GM18517 (cell line): Measurements from ENCODE around the gene MRPL36.
A peak's percentile ranks its signal among the peaks of the same experiment; 100 is the strongest.
"Not testable (repeated sequence)": the region's sequence is repeated elsewhere in the genome, so short reads cannot be mapped to it uniquely, and the experiment has no call there.

Source experiments
- ATAC-seq: cut with Tn5 transposase; IDR thresholded peaks from one replicate; pipeline ENCODE4 v1.9.1; 2021; ENCODE audit warnings: mild to moderate bottlenecking, moderate library complexity; ENCODE audit not compliant: unreplicated experiment

MRPL36 gene

DNA sequence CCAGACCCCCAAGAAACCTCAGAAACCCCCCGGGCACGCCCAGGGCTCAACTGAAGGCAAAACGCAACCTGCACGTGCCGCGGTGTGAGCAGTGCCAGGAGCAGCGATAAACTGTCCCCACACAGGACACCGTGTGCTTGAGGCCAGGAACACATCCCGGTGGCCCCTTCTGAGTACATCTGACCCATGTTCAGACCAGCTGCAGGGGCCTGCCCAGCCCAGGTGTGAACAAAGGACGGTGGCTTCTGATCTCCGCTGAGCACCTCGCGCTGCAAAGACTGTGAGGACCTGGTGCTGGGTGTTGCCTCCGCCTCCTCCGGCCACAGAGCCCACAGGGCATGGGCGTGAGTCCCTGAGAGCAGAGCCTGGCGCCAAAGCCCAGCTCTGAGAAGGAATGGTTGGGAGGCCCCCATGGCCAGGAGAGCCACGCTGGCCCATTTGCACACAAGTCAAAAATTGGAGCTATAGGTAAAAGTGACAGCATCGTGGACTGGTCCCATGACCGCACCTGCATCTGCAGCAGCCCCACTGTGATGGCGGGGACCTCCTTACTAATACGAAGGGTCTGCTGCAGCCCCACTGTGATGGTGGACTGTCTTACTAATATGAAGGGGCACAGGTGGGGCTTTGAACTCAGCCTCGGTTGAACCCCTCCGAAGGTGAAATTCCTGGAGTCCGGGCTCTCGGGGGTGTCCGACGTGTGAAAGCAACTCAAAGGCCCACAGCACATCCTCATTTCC, 33.0 kb upstream of the MRPL36 start:
- no peak for ATAC-seq

GRCh38 chr5:1831677-1832313, 32.2 kb upstream of the MRPL36 start:
- no peak for ATAC-seq

DNA sequence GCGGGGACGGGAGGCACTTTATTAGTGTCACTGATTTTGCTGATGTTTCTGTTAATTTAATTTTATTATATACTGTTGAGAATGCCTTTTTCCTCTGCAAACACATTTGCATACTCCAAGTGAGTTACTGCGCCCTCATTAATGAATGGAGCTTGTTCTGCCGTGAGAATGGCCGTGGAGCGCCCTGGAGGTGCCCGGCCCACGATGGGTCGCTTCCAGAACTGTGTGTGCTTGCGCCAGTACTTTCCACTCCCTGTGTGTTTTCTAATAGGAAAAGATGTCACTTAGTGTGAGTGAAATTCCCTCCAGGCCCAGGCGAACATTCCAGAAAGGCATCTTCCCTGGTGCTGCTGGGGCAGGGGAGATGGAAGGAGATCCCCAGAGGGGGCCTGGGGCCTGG, 31.6 kb upstream of the MRPL36 start:
- no peak for ATAC-seq

DNA sequence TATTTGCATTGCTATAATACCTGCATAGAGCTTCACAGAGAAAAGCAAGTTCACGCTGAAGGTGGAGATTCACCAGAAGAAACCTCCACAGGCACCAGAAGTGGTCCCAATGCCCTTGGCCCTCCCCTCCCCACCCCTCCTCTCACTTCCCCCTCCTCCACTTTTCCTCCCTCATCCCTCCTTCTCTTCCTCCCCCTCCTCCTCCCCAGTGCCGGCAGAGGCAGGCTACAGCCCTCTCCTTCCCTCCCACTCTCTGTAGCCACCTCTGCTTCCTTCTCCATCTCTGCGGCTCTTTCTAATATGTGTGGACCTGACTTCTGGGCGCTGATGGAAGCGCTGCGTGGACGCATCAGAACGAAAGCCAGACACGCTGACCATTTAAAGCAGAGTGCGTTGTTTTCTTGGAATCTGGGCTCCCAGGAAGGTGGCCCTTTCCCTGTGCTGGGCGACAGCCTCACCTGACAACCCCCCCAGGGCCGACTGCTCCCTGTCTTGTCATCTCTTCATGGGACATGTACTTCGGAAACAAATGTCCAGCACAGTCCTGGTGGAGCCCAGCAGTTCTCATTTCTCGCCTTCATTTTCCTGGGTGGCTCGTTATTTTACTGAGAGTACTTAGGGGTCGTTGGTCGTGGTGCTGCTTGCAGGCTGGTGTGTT, 31.1 kb upstream of the MRPL36 start:
- ATAC-seq = no peak

DNA sequence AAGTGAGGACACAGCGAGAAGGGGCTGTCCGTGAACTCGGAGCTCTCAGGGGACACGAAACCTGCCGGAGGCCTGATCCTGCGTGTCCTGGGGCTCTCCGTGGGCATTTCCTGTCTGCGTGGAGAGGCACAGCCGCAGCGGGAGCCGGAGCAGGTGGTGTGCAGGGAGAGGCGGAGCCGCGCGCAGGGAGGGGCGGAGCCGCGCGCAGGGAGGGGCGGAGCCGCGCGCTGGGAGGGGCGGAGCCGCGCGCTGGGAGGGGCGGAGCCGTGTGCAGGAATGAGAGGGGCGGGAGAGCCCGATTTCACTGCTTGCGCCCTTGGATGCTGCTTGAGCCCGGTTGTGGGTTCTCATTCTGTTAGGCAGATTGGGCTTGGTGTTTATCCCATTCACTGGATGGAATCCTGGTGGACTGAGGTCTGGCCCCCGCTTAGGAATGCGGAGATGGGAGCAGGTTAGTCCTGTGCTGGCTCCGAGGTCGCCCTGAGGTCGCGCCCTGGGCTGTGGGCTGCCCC, 28.3 kb upstream of the MRPL36 start:
- peak; percentile 82 for ATAC-seq

GRCh38 chr5:1827025-1827885, 27.6 kb upstream of the MRPL36 start:
- peak; percentile 20 for ATAC-seq

DNA sequence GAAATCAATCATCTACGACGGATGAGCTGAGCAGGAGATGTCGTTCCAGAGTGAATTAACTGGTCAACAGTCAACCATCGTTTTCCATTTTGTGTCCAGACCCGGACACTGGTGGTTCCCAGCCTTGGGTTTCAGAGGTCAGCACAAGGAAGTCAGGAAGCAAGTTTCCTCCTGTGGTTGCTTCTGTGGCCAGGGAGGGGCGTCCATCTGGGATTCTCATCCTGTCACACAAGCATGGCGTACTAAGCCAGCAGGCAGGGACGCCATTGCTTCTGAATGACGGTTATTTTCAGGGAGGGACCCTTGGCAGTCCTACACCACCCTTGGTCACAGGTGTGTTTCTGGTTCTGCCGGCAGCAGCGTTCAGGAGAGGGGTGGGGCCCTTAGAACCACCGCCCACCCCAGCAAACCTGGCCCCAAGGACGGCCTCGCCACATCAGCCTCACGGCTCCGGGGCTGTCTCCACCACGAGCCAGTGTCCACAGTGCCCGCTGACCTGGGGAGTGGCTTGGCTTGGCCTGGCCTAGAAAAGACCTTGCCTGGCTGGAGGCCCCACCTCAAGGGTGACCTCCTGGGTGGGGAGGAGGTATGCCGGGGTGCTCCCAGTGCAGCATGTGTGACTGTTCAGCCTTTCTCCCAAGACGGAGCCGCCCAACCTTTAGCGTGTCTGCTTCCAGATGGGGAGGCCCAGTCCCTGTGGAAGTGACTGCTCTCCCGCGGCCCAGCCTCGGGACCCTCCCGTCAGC, 26.8 kb upstream of the MRPL36 start:
- no peak for ATAC-seq

DNA sequence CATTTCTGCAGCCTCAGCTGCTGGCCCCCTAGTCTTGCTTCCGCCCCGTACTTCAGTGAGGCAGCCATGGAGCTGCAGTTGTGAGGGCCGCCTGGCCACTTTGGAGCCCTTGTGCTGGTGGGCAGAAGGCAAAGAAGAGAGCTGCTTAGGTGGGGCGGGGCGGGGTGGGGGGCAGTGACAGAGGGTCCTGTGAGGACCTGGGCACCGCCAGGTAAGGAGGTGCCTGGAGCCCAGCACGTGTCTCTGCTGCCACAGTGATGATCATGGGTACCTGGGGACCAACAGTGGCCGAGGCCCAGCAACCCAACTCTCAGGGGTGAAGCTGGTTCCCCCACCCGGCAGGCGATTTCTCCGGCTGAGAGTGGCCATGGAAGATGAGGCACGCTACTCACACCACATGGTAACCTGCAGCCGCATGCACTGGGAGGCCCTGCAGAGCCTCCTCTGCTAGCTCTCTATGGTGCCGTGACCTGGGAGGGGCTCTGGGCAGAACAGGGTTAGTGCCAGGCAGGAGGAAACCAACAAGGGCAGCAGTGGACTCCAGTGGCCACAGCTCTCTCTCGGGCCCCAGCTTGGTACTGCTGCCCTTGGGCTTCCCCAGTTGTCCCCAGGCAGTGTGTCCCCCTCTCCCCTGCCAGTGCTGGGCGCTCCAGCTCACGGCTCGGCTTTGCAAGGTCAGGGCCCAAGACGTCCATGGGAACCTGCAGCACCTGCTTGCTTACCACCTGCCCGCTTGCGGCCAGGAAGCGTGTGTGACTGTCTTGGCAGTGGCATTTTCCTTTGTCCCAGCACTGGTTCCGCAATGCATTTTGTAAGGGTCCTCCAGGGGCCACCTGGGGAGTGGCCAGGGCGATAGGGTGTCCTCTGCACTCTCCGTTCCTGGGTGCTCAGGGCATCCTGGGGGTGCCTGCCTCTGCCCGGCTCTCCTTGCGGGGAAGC, 25.5 kb upstream of the MRPL36 start:
- no peak for ATAC-seq

DNA sequence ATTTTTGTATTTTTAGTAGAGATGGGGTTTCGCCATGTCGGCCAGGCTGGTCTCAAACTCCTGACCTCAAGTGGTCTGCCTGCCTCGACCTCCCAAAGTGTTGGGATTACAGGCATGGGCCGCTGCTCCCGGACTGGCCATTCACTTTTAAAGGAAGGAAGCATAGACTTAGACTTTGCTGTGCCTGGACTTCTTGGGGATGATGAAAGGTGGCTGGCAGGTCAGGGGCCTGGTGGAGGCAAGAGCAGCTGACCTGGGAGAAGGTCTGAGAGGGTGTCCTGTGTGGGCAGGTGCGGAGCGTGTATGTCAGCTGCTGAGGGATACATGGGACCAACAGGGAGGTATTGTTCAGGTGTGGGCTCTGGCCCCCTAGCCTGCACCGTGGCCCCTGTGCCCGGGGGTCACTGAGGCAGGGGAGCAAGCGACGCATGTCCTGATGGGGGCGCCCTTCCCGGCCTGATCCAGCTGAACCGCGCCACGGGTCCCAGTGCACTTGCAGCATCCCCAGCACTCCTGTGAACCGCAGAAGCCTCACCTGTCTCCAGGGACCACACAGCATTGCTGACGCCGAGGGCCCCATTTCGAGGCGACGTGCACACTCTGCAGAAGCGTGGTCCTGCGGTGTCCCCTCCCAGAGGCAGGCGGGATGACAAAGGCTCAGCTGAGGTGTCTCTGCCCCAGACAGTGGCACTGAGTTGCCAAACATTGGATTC, 24.6 kb upstream of the MRPL36 start:
- ATAC-seq = no peak

- no peak for ATAC-seq
These were observed 23.9 kb upstream of the MRPL36 start for GRCh38 chr5:1823381-1824034.

DNA sequence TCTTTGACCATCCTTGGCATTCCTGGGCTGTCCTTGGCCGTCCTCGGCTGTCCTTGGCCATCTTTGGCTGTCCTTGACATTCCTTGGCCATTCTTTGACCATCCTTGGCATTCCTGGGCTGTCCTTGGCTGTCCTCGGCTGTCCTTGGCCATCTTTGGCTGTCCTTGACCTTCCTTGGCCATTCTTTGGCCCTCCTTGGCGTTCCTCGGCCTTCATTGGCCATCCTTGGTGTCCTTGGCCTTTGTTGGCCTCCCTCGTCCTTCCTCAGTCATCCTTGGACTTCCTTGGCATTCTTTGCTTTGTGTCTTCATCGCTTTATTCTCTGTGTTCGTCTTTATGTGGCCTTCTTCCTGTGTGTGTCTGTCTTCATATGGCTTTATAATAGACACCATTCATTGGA, 22.2 kb upstream of the MRPL36 start:
- ATAC-seq = no peak

- no peak for ATAC-seq
These were observed 21.3 kb upstream of the MRPL36 start for GRCh38 chr5:1820926-1821325.

DNA sequence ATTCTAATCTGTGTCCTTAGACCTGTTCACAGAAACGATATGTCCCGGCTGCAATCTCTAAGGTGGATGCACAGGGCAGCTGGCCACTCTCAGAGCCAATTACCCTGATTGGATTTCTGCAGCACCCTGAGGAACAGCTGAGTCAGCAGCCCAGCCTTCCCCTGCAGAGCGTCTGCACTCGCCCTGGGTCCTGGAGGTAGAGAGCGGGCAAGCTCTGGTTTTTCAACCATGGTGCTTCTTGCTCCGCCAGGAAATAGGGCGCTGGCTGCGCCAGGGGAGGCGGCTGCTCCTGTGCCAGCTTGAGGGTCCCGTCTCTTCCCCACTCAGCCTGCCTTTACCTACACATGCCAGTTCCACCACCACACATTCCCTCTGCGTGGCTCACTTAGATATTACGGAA, 20.7 kb upstream of the MRPL36 start:
- no peak for ATAC-seq

DNA sequence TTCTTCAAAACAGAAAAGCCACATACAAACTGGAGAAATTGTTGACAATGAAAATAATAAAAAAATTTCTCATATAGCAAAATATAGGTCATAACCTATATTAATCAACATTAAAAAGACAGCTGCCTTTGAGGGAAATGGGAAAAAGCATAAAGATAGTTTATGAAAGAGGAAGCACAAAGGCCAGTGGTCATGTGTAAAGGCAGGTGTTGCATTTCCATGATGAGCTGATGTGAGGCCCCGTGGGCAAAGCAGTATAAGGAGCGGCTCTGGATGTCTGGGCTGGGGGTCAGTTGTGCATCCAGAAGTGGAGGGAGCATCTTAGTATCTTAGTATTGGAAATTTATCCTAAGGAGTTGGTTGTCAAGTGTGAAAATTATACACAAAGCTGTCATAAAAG, 19.8 kb upstream of the MRPL36 start:
- no peak for ATAC-seq

DNA sequence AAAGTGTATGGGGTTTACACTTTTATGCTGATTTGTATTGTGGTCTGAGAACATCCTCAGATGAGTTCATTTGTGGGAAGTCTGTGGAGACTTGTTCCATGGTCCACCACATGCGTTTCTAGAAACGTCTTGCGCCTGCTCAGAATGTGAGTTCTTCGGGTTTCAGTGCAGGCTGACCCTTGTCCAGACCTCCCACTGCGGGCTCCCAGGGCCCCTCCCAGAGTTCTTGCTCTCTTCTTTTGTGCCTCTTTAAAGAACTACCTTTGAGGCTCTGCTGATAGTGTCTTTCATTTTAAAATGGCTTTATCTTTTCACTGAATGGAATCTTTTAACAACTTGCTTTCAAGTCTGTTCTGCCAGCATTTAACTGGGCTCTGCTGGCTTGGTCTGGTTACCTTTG, 19.1 kb upstream of the MRPL36 start:
- ATAC-seq = no peak

GRCh38 chr5:1817261-1818043, 17.8 kb upstream of the MRPL36 start:
- no peak for ATAC-seq

GRCh38 chr5:1816495-1817089, 17.0 kb upstream of the MRPL36 start:
- not testable (repeated sequence) for ATAC-seq
